Keratinocyte (primary cell): Measurements from ENCODE around the gene KATNA1. TPM values are rescaled to one million over a fixed set of nuclear protein-coding genes. Genes with fewer than 3 reads are reported as not detected.

Source experiments
- DNase-seq: peaks from one replicate; pipeline ENCODE4 v3.0.0-alpha.2; 2011; ENCODE audit warnings: low read depth, missing footprints, low spot score
- FAIRE-seq: peaks from 2 replicates; lab custom pipeline; 2011; peaks lifted over from hg19 to GRCh38; lab: Jason Lieb, UNC
- H2AFZ ChIP-seq: 2 replicates; pipeline ENCODE4 v1.6.0; 2012; ENCODE audit warnings: low read length, control low read depth, inconsistent platforms; ENCODE audit not compliant: control insufficient read depth
- H3K27ac ChIP-seq: 2 replicates; pipeline ENCODE4 v1.5.1; 2011; ENCODE audit warnings: low read length; ENCODE audit not compliant: control insufficient read depth, insufficient read depth
- H3K27me3 ChIP-seq: 3 replicates; pipeline ENCODE4 v1.6.0; 2011; ENCODE audit warnings: low read length; ENCODE audit not compliant: control insufficient read depth, insufficient read depth; ENCODE audit errors: extremely low read depth
- H3K36me3 ChIP-seq, 2 experiments: 2 replicates in 1 of 2; 3 replicates in 1 of 2; pipeline ENCODE4 v1.5.1; 2011; ENCODE audit warnings: low read length in 2 of 2, mild to moderate bottlenecking in 1 of 2; ENCODE audit not compliant: control insufficient read depth in 2 of 2, insufficient read depth in 2 of 2; ENCODE audit errors: extremely low read depth in 1 of 2
- H3K4me1 ChIP-seq: 3 replicates; pipeline ENCODE4 v1.5.1; 2011; ENCODE audit warnings: low read length; ENCODE audit not compliant: control insufficient read depth, insufficient read depth; ENCODE audit errors: extremely low read depth
- H3K4me2 ChIP-seq: 3 replicates; pipeline ENCODE4 v1.6.0; 2011; ENCODE audit warnings: low read depth, low read length; ENCODE audit not compliant: control insufficient read depth, insufficient read depth; ENCODE audit errors: extremely low read depth
- H3K4me3 ChIP-seq, 3 experiments: fragments of 200-600 bp in 1 of 3; sonication (generic) in 1 of 3; 2 replicates in 2 of 3; 3 replicates in 1 of 3; pipeline ENCODE4 v1.5.1; 2011 to 2016; ENCODE audit warnings: low read length in 3 of 3, mild to moderate bottlenecking in 3 of 3, control low read depth in 2 of 3, inconsistent platforms in 1 of 3, low read depth in 1 of 3, mixed read lengths in 1 of 3, mixed run types in 1 of 3, moderate library complexity in 1 of 3; ENCODE audit not compliant: control insufficient read depth in 2 of 3, insufficient read depth in 2 of 3; ENCODE audit errors: extremely low read depth in 1 of 3
- H3K79me2 ChIP-seq: 2 replicates; pipeline ENCODE4 v1.6.0; 2012; ENCODE audit warnings: low read length; ENCODE audit not compliant: control insufficient read depth, insufficient read depth
- H3K9ac ChIP-seq: 3 replicates; pipeline ENCODE4 v1.6.0; 2011; ENCODE audit warnings: low read length; ENCODE audit not compliant: control insufficient read depth, insufficient read depth; ENCODE audit errors: extremely low read depth
- H3K9me1 ChIP-seq: 3 replicates; pipeline ENCODE4 v1.6.0; 2011; ENCODE audit warnings: low read length; ENCODE audit not compliant: control insufficient read depth, insufficient read depth; ENCODE audit errors: extremely low read depth
- H3K9me3 ChIP-seq: 2 replicates; pipeline ENCODE4 v1.5.1; 2012; ENCODE audit warnings: low read depth, low read length; ENCODE audit not compliant: control insufficient read depth
- H4K20me1 ChIP-seq: 3 replicates; pipeline ENCODE4 v1.6.0; 2011; ENCODE audit warnings: low read length; ENCODE audit not compliant: control insufficient read depth, insufficient read depth; ENCODE audit errors: extremely low read depth
- EZH2 ChIP-seq: IDR thresholded peaks from one replicate; pipeline ENCODE4 v1.6.1; 2012; ENCODE audit warnings: inconsistent platforms, mild to moderate bottlenecking, low read length, moderate library complexity
- dilution Hi-C: fragments of 300-500 bp; cut with MboI; formaldehyde crosslinking; loops from one replicate; pipeline ENCODE4 v1.7.0; 2020; ENCODE audit warnings: low sequenced_read_pairs; ENCODE audit not compliant: extremely low pct_ligation_motif_present
- polyA plus RNA-seq, 5 experiments: library from polyadenylated mRNA; depleted of rRNA in 3 of 5; stranded (reverse) in 3 of 5; stranded (forward) in 1 of 5; unstranded in 1 of 5; fragments of >200 nt; gene quantifications; 1 replicate in 1 of 5; 2 replicates in 3 of 5; 3 replicates in 1 of 5; pipeline versions ENCODE4 v1.2.1 to v1.2.3, GENCODE V29; 2011 to 2012; ENCODE audit warnings: missing spikeins in 2 of 5, low read depth in 1 of 5, low replicate concordance in 1 of 5
- TF ChIP-seq, protein P1 (sequence below), 3 experiments: IDR thresholded peaks in 1 of 3; conservative IDR thresholded peaks in 1 of 3; optimal IDR thresholded peaks in 1 of 3; 2 replicates in 2 of 3; 3 replicates in 1 of 3; pipeline versions ENCODE3 to v1.5.1; 2011; ENCODE audit warnings: low read length in 3 of 3, mild to moderate bottlenecking in 3 of 3, moderate library complexity in 2 of 3, control low read depth in 1 of 3, inconsistent platforms in 1 of 3; ENCODE audit not compliant: insufficient read depth in 2 of 3; ENCODE audit errors: extremely low read depth in 1 of 3

KATNA1 gene
- polyA plus RNA-seq, 1 donor (not counting 4 experiments of a cell fraction or from before 2014, with no cell fraction given) = 36.8 TPM

DNA sequence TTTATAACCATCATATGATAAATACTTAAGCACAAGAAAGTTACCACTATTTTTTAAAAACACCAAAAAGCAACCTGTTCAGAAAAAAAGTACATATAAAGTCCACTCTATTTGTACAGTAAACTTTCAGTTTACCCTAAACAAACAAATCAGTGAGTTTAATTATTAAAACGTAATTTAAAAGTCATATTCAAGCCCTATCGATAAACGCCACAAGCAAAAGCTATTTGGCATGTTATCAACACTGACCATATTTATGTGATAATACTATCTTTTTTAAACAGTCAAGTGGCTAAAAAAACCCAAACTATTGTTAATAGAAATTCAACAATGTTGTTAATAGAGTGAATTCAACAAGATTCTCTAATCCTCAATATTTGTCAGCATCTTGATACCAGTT, 1.9 kb downstream of the KATNA1 start:
- no peaks in the 10 kb centered on the region for H3K9me1 ChIP-seq
- peak overlapping the region; percentile 72 to 90 (median 83) for H3K4me3 ChIP-seq
- H2AFZ ChIP-seq = peak overlapping the region; percentile 3
- H3K27me3 ChIP-seq = no peaks in the 10 kb centered on the region
- dilution Hi-C loops = no loop called here
- H3K36me3 ChIP-seq = no peaks in the 10 kb centered on the region
- H3K79me2 ChIP-seq = peaks cover 49% of the 10 kb centered on the region
- peak overlapping the region; percentile 85 for H3K9ac ChIP-seq
- peaks cover 8% of the 10 kb centered on the region for H3K4me1 ChIP-seq
- no peaks in the 10 kb centered on the region for H3K9me3 ChIP-seq
- FAIRE-seq = no peak
- H4K20me1 ChIP-seq = no peaks in the 10 kb centered on the region
- H3K4me2 ChIP-seq = peak overlapping the region; percentile 74
- peak overlapping the region; percentile 78 for H3K27ac ChIP-seq
- TF ChIP-seq EZH2 = no peak
- TF ChIP-seq, protein P1, sequence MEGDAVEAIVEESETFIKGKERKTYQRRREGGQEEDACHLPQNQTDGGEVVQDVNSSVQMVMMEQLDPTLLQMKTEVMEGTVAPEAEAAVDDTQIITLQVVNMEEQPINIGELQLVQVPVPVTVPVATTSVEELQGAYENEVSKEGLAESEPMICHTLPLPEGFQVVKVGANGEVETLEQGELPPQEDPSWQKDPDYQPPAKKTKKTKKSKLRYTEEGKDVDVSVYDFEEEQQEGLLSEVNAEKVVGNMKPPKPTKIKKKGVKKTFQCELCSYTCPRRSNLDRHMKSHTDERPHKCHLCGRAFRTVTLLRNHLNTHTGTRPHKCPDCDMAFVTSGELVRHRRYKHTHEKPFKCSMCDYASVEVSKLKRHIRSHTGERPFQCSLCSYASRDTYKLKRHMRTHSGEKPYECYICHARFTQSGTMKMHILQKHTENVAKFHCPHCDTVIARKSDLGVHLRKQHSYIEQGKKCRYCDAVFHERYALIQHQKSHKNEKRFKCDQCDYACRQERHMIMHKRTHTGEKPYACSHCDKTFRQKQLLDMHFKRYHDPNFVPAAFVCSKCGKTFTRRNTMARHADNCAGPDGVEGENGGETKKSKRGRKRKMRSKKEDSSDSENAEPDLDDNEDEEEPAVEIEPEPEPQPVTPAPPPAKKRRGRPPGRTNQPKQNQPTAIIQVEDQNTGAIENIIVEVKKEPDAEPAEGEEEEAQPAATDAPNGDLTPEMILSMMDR (optimal IDR thresholded peaks at IDR 0.05 in 1 of 3, IDR thresholded peaks at IDR 0.05 in 1 of 3, conservative IDR thresholded peaks at IDR 0.05 in 1 of 3; ENCODE audit: extremely low read depth in 1 of 3, insufficient read depth in 2 of 3, low read length in 3 of 3) = no peak
- no peak for DNase-seq

DNA sequence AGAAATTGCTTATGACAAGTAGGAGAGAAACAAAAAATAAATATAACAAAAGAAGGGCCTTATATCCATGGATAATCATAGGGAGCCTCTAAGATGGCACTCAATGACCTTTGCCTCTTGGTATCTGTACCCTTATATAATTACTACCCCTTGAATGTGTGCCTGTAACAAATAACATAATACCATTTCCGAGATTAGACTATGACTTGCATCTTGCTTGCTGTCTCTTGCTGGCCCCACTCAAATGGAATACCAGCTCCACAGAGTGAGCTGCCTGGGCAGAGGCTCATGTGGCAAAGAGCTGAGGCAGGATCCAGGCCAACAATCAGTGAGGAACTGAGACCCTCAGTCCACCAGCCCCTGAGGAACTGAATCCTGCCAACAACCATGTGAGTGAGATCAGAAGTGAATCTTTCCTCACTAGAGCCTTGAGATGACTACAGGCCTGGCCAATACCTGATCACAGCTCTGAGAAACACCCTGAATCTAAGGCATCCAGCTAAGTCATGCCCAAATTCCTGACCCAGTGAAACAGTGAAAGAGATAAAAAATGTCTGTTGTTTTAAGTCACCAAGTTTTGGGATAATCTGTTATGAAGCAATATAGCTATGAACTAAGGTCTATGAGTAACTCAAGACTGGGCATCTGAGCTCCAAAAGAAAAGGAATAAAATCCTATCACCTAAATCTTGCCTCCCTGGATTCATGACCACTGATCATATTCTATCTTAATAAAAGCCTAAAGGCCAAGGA, 5.5 kb downstream of the KATNA1 start:
- Histone ChIP-seq H3K79me2 (peaks cover 60% of the 10 kb centered on the region), H3K4me3 (no peak overlapping the region), H2AFZ (no peak overlapping the region), H3K4me2 (no peak overlapping the region), H3K9me3 (no peaks in the 10 kb centered on the region), H3K9me1 (no peaks in the 10 kb centered on the region), H3K36me3 (no peaks in the 10 kb centered on the region), H3K27ac (no peak overlapping the region), H3K4me1 (peaks cover 8% of the 10 kb centered on the region), H3K9ac (no peak overlapping the region), H3K27me3 (no peaks in the 10 kb centered on the region), H4K20me1 (no peaks in the 10 kb centered on the region)
- dilution Hi-C loops = no loop called here
- FAIRE-seq = peak; percentile 43
- no peak for TF ChIP-seq EZH2
- TF ChIP-seq, protein P1 (optimal IDR thresholded peaks at IDR 0.05 in 1 of 3, IDR thresholded peaks at IDR 0.05 in 1 of 3, conservative IDR thresholded peaks at IDR 0.05 in 1 of 3; ENCODE audit: extremely low read depth in 1 of 3, insufficient read depth in 2 of 3, low read length in 3 of 3) = no peak
- DNase-seq = no peak
